ENCODE data around the gene SH3GL3. TPM values are rescaled to one million over a fixed set of nuclear protein-coding genes. Genes with fewer than 3 reads are reported as not detected.

SH3GL3 gene
- polyA plus RNA-seq, 1 of the 3 experiments (the other 2 are of a cell fraction) = not detected

DNA sequence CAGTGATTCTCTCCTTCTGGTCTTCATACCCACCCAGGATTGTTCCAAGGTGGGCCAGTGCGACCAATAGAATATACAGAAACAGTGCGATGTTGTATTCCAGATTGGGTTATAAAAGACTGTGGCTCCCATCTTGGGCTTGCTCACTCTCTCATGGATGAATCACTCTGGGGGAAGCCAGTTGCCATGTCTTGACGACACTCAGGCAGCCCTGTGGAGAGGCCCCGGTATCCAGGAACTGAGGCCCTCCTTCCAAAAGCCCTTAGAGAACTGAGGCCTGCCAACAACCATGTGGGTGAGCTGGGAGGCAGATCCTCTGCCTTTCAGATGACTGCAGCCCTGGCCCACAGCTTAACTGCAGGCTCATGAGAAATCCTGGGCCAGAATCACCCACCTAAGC is 57.2 kb downstream of the SH3GL3 start:
- no peaks in the 10 kb centered on the region for H3K27me3 ChIP-seq (ENCODE audit: insufficient read depth)
- no peaks in the 10 kb centered on the region for H4K20me1 ChIP-seq (ENCODE audit: insufficient read depth)
- no peak overlapping the region for H2AFZ ChIP-seq (ENCODE audit: low read depth)
- DNase-seq = no peak
- 40% methylated on average over 4 of the region's 4 CpGs for WGBS (ENCODE audit: low lambda C conversion rate)
- no peak overlapping the region for H3K4me3 ChIP-seq (ENCODE audit: low read depth in 2 of 2, low read length in 1 of 2)
- CTCF ChIA-PET = interaction anchor here (1.5 kb wide), 1 partner anchor 55 kb away, joined by 3 read pairs; no protein-coding TSS in a partner anchor
- no peak overlapping the region for H3K9ac ChIP-seq
- POLR2A ChIA-PET = no interaction called here
- no peak for TF ChIP-seq SIN3A (IDR thresholded peaks at IDR 0.05; ENCODE audit: borderline replicate concordance, low read depth, low read length)
- no peak for TF ChIP-seq GABPA (IDR thresholded peaks at IDR 0.05; ENCODE audit: low read depth)
- TF ChIP-seq, protein P1, sequence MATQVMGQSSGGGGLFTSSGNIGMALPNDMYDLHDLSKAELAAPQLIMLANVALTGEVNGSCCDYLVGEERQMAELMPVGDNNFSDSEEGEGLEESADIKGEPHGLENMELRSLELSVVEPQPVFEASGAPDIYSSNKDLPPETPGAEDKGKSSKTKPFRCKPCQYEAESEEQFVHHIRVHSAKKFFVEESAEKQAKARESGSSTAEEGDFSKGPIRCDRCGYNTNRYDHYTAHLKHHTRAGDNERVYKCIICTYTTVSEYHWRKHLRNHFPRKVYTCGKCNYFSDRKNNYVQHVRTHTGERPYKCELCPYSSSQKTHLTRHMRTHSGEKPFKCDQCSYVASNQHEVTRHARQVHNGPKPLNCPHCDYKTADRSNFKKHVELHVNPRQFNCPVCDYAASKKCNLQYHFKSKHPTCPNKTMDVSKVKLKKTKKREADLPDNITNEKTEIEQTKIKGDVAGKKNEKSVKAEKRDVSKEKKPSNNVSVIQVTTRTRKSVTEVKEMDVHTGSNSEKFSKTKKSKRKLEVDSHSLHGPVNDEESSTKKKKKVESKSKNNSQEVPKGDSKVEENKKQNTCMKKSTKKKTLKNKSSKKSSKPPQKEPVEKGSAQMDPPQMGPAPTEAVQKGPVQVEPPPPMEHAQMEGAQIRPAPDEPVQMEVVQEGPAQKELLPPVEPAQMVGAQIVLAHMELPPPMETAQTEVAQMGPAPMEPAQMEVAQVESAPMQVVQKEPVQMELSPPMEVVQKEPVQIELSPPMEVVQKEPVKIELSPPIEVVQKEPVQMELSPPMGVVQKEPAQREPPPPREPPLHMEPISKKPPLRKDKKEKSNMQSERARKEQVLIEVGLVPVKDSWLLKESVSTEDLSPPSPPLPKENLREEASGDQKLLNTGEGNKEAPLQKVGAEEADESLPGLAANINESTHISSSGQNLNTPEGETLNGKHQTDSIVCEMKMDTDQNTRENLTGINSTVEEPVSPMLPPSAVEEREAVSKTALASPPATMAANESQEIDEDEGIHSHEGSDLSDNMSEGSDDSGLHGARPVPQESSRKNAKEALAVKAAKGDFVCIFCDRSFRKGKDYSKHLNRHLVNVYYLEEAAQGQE (IDR thresholded peaks at IDR 0.05; ENCODE audit: low read depth, low read length) = no peak
- TF ChIP-seq, protein P2, sequence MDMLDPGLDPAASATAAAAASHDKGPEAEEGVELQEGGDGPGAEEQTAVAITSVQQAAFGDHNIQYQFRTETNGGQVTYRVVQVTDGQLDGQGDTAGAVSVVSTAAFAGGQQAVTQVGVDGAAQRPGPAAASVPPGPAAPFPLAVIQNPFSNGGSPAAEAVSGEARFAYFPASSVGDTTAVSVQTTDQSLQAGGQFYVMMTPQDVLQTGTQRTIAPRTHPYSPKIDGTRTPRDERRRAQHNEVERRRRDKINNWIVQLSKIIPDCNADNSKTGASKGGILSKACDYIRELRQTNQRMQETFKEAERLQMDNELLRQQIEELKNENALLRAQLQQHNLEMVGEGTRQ (IDR thresholded peaks at IDR 0.05; ENCODE audit: borderline replicate concordance, low read depth, low read length) = no peak
- TF ChIP-seq, protein P3, sequence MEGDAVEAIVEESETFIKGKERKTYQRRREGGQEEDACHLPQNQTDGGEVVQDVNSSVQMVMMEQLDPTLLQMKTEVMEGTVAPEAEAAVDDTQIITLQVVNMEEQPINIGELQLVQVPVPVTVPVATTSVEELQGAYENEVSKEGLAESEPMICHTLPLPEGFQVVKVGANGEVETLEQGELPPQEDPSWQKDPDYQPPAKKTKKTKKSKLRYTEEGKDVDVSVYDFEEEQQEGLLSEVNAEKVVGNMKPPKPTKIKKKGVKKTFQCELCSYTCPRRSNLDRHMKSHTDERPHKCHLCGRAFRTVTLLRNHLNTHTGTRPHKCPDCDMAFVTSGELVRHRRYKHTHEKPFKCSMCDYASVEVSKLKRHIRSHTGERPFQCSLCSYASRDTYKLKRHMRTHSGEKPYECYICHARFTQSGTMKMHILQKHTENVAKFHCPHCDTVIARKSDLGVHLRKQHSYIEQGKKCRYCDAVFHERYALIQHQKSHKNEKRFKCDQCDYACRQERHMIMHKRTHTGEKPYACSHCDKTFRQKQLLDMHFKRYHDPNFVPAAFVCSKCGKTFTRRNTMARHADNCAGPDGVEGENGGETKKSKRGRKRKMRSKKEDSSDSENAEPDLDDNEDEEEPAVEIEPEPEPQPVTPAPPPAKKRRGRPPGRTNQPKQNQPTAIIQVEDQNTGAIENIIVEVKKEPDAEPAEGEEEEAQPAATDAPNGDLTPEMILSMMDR (IDR thresholded peaks at IDR 0.05) = no peak
- TF ChIP-seq, protein P4, sequence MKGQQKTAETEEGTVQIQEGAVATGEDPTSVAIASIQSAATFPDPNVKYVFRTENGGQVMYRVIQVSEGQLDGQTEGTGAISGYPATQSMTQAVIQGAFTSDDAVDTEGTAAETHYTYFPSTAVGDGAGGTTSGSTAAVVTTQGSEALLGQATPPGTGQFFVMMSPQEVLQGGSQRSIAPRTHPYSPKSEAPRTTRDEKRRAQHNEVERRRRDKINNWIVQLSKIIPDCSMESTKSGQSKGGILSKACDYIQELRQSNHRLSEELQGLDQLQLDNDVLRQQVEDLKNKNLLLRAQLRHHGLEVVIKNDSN (IDR thresholded peaks at IDR 0.05; ENCODE audit: borderline replicate concordance, low read depth) = no peak
- TF ChIP-seq POLR2AphosphoS5 (IDR thresholded peaks at IDR 0.05; ENCODE audit: low read depth, low read length) = no peak
- no peak overlapping the region for H3K4me2 ChIP-seq
- H3K4me1 ChIP-seq (ENCODE audit: control insufficient read depth in 1 of 2, insufficient read depth in 2 of 2, low read depth in 1 of 2, low read length in 1 of 2) = no peaks in the 10 kb centered on the region
- H3K9me2 ChIP-seq = no peaks in the 10 kb centered on the region
- no peaks in the 10 kb centered on the region for H3K79me2 ChIP-seq (ENCODE audit: insufficient read depth)
- no peaks in the 10 kb centered on the region for H3F3A ChIP-seq (replicated peaks; ENCODE audit: insufficient read depth)
- H3K9me3 ChIP-seq = no peaks in the 10 kb centered on the region
- no peak overlapping the region for H3K27ac ChIP-seq (ENCODE audit: low read depth in 2 of 2, low read length in 1 of 2)
- H3K36me3 ChIP-seq (replicated peaks in 1 of 2; ENCODE audit: control insufficient read depth in 1 of 2, insufficient read depth in 2 of 2, low read length in 1 of 2) = no peaks in the 10 kb centered on the region

DNA sequence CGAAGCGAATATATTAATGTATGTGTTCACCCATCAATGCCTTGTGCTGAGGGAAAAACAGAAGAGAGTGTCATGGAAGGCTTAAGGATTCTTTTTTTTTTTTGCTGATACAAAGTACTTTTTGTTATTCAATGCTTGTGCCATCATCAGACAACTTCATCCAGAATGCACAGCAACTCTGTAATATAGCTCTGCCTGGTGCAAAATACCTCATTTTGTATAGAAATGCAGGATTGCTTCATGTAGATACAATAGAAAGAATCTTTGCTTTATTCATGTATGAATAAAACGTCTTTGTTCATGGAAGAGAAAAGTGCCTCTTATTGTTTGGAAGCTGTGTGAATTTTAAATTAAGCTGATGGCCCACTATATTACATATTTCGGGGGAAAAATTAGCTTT is 62.9 kb downstream of the SH3GL3 start:
- Histone ChIP-seq H3K4me2 (no peak overlapping the region), H3K9me3 (no peaks in the 10 kb centered on the region), H3K79me2 (ENCODE audit: insufficient read depth) (no peaks in the 10 kb centered on the region), H3K9ac (no peak overlapping the region), H3K4me3 (ENCODE audit: low read depth in 2 of 2, low read length in 1 of 2) (no peak overlapping the region), H3K4me1 (ENCODE audit: control insufficient read depth in 1 of 2, insufficient read depth in 2 of 2, low read depth in 1 of 2, low read length in 1 of 2) (no peaks in the 10 kb centered on the region), H2AFZ (ENCODE audit: low read depth) (no peak overlapping the region), H3F3A (replicated peaks; ENCODE audit: insufficient read depth) (no peaks in the 10 kb centered on the region), H4K20me1 (ENCODE audit: insufficient read depth) (no peaks in the 10 kb centered on the region), H3K27me3 (ENCODE audit: insufficient read depth) (no peaks in the 10 kb centered on the region), H3K9me2 (no peaks in the 10 kb centered on the region), H3K27ac (ENCODE audit: low read depth in 2 of 2, low read length in 1 of 2) (no peak overlapping the region), H3K36me3 (replicated peaks in 1 of 2; ENCODE audit: control insufficient read depth in 1 of 2, insufficient read depth in 2 of 2, low read length in 1 of 2) (no peaks in the 10 kb centered on the region)
- DNase-seq = no peak
- WGBS (ENCODE audit: low lambda C conversion rate) = 18% methylated on average over 4 of the region's 4 CpGs
- ChIA-PET CTCF (no interaction called here), POLR2A (no interaction called here)
- TF ChIP-seq RCOR1 (IDR thresholded peaks at IDR 0.05; ENCODE audit: low read length) = no peak
- TF ChIP-seq EZH2phosphoT487 (IDR thresholded peaks at IDR 0.05; ENCODE audit: borderline replicate concordance, low read depth) = no peak
- TF ChIP-seq, protein P2 (IDR thresholded peaks at IDR 0.05; ENCODE audit: borderline replicate concordance, low read depth, low read length) = no peak
- TF ChIP-seq NFIC (IDR thresholded peaks at IDR 0.05; ENCODE audit: borderline replicate concordance) = no peak
- TF ChIP-seq MXI1 (IDR thresholded peaks at IDR 0.05; ENCODE audit: low read depth, low read length) = no peak
- TF ChIP-seq RFX5 (IDR thresholded peaks at IDR 0.05; ENCODE audit: low read length) = no peak
- TF ChIP-seq, protein P1 (IDR thresholded peaks at IDR 0.05; ENCODE audit: low read depth, low read length) = no peak
- no peak for TF ChIP-seq FOSL2 (IDR thresholded peaks at IDR 0.05; ENCODE audit: borderline replicate concordance, low read depth)
- TF ChIP-seq ELF1 (IDR thresholded peaks at IDR 0.05) = no peak
- no peak for TF ChIP-seq FOXJ3 (CRISPR knock-in tag; IDR thresholded peaks at IDR 0.05)

Measured in SK-N-SH (cell line).